ENCODE measurements around the gene SERPIND1. TPM values are rescaled to one million over a fixed set of nuclear protein-coding genes. Genes with fewer than 3 reads are reported as not detected.

The SERPIND1 gene
- total RNA-seq = 1 to 10 TPM in 1 of 6 donors, under 1 TPM in 3, not detected in 2; 0.57 to 2.6 (median 0.76) TPM

GRCh38 chr22:20773793-20774212 is at the start of gene SERPIND1:
TSS of gene SERPIND1 (plus strand) at chr22:20774113. CDS start at chr22:20779313, 5,200 bp downstream.
- no peak for TF ChIP-seq EP300 (IDR thresholded peaks at IDR 0.05)
- no peak for TF ChIP-seq POLR2A (IDR thresholded peaks at IDR 0.05)
- TF ChIP-seq CTCF (IDR thresholded peaks at IDR 0.05) = no peak
- TF ChIP-seq POLR2AphosphoS5 (IDR thresholded peaks at IDR 0.05) = no peak
- H3K4me3 ChIP-seq = no peak within 1 kb of the TSS
- 94 to 100% methylated on average over 2 to 4 of the region's 4 CpGs for WGBS, 2 donors
- peaks cover 5 to 26% (median 14%) of the 10 kb centered on the region in 4 donors for H3K4me1 ChIP-seq
- ATAC-seq (ENCODE audit: low FRiP score in 2 of 2) = no peak
- no peak within 1 kb of the TSS for H3K27ac ChIP-seq
- H3K27me3 ChIP-seq = no peaks in the 10 kb centered on the region
- H3K9me3 ChIP-seq = no peaks in the 10 kb centered on the region
- peaks cover 0 to 23% (median 2%) of the 10 kb centered on the region in 4 donors for H3K36me3 ChIP-seq
- DNase-seq = no peak

- 81 to 98% methylated on average over 8 of the region's 9 CpGs for WGBS, 2 donors
- Histone ChIP-seq H3K4me3 (no peak overlapping the region), H3K36me3 (peaks cover 21 to 67% (median 50%) of the 10 kb centered on the region in 4 donors), H3K9me3 (no peaks in the 10 kb centered on the region), H3K27ac (no peak overlapping the region), H3K4me1 (no peaks in the 10 kb centered on the region), H3K27me3 (no peaks in the 10 kb centered on the region)
- TF ChIP-seq POLR2AphosphoS5 (IDR thresholded peaks at IDR 0.05) (no peak), POLR2A (IDR thresholded peaks at IDR 0.05) (no peak), CTCF (IDR thresholded peaks at IDR 0.05) (no peak), EP300 (IDR thresholded peaks at IDR 0.05) (no peak)
- no peak for DNase-seq
- no peak for ATAC-seq (ENCODE audit: low FRiP score in 2 of 2)
These were observed 49.0 kb upstream of the SERPIND1 start for GRCh38 chr22:20724676-20725454.

GRCh38 chr22:20725987-20726558 is 47.8 kb upstream of the SERPIND1 start:
- H3K4me1 ChIP-seq = no peaks in the 10 kb centered on the region
- H3K36me3 ChIP-seq = peaks cover 21 to 74% (median 52%) of the 10 kb centered on the region in 4 donors
- WGBS, 2 donors = 91 to 92% methylated on average over 5 to 11 of the region's 11 CpGs
- H3K9me3 ChIP-seq = no peaks in the 10 kb centered on the region
- DNase-seq = peak in 1 of 2 donors; percentile 65
- no peaks in the 10 kb centered on the region for H3K27me3 ChIP-seq
- no peak overlapping the region for H3K4me3 ChIP-seq
- no peak overlapping the region for H3K27ac ChIP-seq
- no peak for TF ChIP-seq CTCF (IDR thresholded peaks at IDR 0.05)
- TF ChIP-seq EP300 (IDR thresholded peaks at IDR 0.05) = no peak
- no peak for TF ChIP-seq POLR2AphosphoS5 (IDR thresholded peaks at IDR 0.05)
- TF ChIP-seq POLR2A (IDR thresholded peaks at IDR 0.05) = no peak
- no peak for ATAC-seq (ENCODE audit: low FRiP score in 2 of 2)

- H3K9me3 ChIP-seq = no peaks in the 10 kb centered on the region
- ATAC-seq (ENCODE audit: low FRiP score in 2 of 2) = peak; percentile 29 to 57
- peak in 1 of 2 donors; percentile 61 for DNase-seq
- TF ChIP-seq POLR2AphosphoS5 (IDR thresholded peaks at IDR 0.05) (no peak), POLR2A (IDR thresholded peaks at IDR 0.05) (no peak), EP300 (IDR thresholded peaks at IDR 0.05) (no peak)
- H3K27me3 ChIP-seq = no peaks in the 10 kb centered on the region
- no peak overlapping the region for H3K4me3 ChIP-seq
- H3K36me3 ChIP-seq = peaks cover 21 to 78% (median 56%) of the 10 kb centered on the region in 4 donors
- 91 to 92% methylated on average over 29 of the region's 29 CpGs for WGBS, 2 donors
- H3K4me1 ChIP-seq = no peaks in the 10 kb centered on the region
- no peak overlapping the region for H3K27ac ChIP-seq
These were observed 46.5 kb upstream of the SERPIND1 start for GRCh38 chr22:20727118-20728015.

Measured in upper lobe of left lung (tissue), 6 donors.